ENCODE results near the gene RPS14.
"Not testable (repeated sequence)": the region's sequence is repeated elsewhere in the genome, so short reads cannot be mapped to it uniquely, and the experiment has no call there.

RPS14 gene

DNA sequence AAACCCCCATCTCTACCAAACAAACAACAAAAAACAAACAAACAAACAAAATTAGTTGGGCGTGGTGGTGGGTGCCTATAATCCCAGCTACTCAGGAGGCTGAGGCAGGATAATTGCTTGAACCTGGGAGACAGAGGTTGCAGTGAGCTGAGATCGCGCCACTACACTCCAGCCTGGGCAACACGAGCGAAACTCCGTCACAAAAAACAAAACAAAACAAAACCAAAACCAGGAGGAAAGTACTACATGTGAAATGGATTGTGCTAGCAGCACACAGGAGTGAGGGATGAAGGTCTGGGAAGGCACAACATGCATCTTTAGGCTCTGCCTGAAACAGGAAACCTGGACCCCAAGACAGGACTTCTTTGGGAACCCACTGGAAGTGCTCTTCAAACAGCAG is 27.0 kb upstream of the RPS14 start:
- DNase-seq, result not testable (repeated sequence)

DNA sequence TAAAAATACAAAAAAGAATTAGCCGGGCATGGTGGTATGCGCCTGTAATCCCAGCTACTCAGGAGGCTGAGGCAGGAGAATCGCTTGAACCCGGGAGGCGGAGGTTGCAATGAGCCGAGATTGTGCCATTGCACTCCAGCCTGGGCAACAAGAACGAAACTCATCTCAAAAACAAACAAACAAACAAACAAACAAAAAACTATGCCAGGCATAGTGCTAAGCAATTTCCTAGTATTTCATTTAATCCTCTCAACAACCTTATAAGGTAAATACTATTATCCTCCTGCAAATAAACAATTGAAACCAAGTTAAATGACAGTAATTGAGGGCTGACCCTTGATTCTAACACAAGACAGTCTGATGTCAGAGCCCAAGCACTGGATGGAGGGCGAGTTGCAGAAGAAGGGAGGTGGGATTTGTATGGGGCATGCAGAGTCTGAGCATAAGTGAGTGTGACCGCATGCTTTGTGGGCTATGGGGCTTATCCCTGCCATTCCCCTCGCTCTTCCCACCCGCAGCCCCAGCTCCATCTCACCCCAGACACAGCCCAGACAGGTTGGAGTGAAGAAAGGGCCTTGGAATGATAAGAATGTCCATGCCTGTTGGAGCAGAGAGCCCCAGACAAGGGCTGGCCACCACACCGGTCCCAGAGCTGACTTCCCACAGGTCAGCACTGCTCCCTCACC is 24.3 kb upstream of the RPS14 start:
- DNase-seq, result no peak

DNA sequence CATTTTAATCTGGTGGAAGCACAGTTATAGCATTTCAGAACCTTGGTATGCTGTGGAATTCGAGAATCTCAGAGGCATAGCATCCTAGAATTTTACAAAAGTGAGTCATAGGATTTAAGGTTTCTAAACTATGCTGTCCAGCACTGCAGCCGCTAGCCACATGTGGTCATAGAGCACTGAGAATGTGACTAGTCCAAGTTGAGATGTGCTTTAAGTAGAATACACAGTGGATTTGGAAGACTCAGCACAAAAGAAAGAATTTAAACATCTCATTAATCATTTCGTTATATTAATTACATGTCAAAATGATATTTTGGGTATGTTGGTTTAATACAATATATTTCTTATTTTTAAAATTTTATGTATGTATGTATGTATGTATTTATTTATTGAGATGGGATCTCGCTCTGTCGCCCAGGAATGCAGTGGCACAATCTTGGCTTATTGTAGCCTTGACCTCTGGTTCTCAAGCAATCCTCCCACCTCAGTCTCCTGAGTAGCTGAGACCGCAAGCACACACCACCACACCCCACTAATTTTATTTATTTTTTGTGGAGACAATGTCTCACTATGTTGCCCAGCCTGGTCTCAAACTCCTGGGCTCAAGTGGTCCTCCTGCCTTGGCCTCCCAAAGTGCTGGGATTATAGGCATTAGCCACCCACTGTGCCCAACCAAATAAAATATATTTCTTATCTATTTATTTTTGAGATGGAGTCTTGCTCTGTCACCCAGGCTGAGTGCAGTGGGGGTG is 20.4 kb upstream of the RPS14 start:
- no peak for DNase-seq

DNA sequence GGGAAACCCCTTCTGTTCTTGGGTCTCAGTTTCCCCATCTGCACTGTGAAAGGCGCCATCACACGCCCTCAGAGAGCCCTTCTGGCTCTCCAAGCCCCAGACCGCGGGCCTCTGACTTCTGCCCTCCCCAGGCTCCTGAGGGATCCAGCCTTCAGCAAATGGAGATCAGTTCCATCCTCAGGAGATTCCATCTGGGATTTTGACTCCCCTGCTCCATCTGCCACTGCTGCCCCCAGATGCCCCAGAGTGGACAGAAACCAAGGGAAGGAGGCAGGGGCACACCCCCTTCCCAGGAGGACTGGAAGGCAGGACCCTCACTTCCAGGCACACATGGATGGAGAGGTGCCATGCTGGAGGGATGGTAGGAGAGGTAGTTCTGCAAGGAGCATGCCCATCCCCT is 18.7 kb upstream of the RPS14 start:
- DNase-seq, result no peak

DNA sequence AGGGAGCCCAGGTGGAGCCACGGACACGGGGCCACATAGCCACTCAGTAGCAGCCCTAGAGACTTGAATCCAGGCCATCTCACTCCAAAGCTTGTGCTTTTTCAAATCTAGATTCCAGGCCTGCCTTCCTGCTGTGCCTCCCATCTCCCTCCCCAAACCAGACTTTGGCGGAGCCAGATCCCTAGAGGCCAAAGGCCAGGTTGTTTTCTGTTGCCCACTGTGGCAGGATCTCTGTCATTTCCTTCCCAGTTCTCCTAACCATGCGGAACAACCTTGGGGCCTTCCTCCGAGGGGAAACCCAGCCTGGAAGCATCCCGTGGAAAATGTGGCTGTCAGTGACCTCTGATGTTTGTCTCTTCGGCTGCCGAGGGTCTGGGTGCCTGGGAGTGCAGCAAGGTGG is 16.4 kb upstream of the RPS14 start:
- DNase-seq, result no peak

DNA sequence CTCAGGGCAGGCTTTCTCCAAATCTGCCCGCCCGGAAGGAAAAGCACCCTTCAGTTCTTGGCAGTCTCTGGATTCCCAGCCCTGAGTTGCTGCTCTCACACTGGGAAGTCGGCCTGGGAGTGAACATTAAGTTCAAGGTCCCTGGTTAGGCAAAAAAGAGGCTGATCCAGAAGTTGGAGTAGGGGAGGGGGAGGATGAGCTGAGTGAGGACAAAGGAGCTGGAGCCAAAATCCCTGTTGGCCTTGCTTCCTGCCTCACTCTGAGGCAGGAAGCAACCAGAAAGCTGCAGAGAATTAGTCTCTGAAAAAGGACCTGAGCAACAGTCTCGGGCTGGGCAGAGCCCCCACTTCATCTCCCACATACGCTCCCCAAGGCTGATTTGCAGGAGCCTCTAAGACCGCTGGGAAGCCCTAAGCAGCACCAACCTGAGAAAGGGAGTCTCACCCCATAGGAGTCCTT is 15.0 kb upstream of the RPS14 start:
- no peak for DNase-seq

DNA sequence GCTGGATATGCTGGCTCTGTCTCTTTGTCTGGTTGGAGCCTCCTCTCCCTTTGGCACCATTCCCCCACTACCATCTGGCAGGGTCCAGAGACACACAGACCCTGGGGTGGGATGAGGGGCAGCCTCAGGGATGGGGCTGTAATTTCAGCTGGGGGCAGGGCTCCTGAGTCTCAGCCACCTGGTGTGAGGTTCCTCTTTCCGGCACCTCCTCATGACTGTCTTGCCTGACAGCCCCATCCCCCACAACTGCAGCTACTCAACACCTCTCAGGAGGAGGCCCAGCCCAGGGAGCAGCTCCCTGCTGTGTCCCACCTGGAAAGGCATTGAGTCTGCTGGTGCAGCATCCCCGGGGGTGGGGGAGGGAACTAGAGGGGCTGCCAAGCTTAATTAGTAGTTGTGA is 11.7 kb upstream of the RPS14 start:
- DNase-seq, result no peak

DNA sequence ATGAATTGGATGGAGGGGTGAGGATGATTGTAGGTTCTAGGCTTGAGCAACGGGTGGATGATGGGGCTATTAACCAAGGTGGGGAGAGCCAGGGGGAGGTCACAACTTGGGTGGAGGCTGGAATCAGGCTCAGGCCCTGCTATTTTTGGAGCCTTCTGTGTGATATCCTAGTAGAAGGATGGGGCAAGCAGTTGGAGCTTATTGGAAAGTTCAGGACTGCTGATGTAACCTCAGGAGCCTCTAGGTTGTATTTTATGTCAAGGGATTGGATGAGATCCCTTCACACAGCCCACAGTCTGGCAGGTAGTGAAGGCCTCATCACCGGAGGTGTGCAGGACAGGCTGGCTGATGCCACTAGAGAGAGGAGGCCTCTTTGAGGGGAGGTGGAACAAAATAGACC is 11.2 kb upstream of the RPS14 start:
- DNase-seq, result no peak

DNA sequence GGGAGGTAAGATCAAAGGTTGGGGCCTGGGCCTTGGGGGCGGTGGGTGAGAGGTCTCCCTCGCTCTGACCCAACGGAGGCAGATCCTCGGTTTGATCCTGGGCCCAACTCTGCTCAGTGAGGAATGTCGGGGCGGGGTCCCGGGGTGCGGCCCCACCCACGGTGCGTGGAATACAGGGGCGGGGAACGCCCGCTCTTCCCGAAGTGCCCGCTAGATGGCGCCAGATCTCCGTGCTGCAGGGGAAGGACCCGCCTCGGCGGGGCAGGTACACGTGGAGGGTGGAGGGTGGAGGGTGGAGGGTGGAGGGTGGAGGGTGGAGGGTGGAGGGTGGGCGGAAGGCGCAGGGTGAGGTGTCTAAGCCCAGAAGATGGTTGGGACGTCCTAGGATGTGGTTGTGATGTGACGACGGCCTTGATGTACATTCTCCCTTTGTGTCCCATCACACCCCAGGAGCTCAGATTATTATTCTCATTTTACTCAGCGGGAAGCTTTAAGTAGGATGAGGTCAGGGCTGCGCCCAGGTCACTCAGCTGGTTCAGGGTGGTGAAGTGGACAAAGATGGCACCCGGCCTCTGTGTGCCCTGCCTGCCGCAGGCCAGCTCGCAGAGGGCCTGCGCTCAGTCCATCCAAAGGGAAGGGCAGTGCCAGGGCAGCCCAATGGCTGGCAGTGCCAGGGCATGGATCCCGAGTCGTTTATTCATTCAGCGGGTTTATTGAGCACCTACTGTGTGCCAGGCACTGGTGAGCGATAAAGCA is 9.4 kb upstream of the RPS14 start:
- DNase-seq, result peak; percentile 87

DNA sequence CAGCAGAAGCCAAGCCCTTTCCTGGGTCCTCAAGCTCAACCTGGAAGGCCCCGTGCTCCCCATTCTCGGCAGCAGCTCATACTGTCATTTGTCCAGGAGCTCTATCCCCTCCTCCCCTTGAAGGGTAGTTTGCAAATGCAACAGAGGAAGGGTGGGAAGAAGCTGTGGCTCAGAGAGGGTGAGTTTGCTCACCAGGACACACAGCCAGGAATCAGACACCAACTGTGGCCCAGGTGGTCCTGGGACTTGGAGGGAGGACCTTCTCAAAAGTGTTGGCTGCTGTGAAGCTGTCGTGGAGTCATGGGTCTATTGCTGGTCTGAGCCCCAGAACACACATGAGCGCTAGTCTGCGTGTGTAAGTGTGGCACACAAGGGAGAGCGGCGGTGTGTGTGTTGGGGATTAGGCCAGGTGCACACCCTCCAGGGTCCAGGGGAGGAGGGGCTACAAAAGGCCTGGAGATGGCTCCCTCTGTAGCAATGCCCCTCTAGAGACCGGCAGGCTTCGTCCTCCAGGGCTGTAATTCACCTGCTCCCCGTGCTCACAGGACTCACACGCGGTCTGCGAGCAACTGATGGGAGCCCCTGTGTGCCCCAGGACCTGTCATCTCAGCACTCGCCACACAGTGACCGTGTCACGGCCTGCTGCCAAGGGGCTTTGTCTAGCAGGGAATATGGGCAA is 8.2 kb upstream of the RPS14 start:
- DNase-seq, result no peak

DNA sequence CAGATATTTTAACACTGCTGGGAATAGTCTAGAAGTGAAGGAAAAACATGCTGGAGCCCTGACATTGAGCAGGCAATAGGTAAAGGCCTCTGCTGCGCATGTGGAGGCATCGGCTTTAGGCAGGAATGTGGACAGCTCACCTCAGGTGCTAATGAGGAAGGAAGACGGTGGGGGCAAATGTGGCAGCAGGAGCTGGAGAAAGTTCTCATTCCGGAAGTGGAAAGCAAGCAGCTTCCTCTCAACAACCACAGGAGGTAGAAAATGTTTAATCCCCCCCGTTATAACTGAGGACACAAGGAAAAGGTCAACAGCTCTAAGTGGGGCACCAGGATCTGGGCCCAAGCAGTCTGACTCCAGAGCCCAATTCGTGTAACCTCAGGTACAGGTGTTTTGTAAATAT is 7.6 kb upstream of the RPS14 start:
- DNase-seq, result no peak

DNA sequence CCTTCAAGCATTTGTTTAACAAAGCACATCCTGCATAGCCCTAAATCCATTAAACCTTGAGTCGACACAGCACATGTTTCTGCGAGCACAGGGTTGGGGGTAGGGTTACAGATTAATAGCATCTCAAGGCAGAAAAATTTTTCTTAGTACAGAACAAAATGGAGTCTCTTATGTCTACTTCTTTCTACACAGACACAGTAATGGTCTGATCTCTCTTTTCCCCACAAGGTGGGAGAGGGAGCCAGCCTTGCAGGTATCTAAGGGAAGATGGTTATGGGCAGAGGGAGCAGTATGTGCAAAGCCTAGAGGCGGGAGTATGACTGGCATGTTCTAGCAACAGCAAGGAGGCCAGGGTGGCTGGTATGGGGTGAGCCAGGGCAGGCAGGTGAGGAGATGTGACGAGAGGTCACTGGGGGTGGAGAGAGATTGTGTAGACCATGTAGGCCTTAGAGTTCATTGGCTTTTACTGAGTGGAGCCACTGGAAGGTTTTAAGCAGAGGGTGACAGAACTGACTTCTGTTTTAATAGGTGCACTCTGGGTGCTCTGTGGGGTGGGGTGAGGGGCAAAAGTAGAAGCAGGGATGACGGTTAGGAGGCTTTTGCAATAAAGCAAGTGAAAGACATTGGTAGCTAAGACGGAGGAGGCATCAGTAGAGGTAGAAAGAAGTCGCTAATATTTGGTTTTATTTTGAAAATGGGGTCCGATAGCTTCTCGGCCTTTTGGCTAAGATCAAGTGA is 5.1 kb upstream of the RPS14 start:
- DNase-seq, result no peak

DNA sequence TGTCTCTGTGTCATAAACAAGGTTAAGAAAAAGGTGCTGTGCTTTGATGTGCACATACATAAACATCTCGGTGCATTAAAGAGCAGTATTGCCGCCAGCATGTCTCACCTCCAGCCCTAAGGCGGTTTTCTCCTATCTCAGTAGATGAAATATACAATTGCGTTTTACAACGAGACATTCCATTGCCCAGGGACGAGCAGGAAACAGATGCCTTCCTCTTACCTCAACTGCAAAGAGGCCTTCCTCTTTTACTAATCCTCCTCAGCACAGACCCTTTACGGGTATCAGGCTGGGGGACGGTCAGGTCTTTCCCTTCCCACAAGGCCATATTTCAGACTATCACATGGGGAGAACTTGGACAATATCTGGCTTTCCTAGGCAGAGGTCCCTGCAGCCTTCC is 4.5 kb upstream of the RPS14 start:
- DNase-seq, result not testable (repeated sequence)

DNA sequence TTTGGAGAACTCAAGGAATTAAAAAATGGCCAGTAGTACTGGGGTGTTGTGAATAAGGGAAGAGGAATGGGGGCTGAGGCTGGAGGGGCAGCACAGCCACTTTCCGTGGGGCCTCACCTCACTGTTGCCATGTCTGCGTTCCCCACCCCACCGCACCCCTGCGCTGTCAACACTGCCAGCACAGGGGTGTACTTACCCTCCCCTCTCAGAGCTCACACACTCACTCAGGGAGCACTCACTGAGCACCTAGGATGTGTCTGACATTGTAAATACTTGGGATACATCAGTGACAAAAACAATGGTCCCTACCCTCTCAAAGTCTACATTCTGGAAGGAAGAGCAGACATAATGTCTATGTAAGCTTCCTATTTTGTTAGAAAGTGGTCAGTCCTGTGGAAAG is 3.4 kb upstream of the RPS14 start:
- DNase-seq, result no peak

DNA sequence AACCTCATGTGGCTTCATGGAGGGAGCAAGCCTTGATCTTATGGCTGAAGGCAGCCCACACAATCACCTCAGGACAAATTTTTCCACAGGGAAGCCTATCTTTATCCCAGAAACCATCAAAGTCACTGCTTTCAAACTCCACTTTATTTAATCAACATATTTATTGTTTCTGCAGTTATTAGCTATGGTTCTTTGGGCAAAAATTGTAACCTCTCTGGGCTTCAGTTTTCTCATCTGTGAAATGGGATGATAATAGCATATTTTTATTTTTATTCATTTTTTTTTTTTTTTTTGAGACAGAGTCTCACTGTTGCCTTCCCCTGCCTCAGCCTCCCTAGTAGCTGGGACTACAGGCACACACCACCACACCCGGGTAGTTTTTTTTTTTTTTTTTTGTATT is 2.1 kb upstream of the RPS14 start:
- DNase-seq, result no peak

DNA sequence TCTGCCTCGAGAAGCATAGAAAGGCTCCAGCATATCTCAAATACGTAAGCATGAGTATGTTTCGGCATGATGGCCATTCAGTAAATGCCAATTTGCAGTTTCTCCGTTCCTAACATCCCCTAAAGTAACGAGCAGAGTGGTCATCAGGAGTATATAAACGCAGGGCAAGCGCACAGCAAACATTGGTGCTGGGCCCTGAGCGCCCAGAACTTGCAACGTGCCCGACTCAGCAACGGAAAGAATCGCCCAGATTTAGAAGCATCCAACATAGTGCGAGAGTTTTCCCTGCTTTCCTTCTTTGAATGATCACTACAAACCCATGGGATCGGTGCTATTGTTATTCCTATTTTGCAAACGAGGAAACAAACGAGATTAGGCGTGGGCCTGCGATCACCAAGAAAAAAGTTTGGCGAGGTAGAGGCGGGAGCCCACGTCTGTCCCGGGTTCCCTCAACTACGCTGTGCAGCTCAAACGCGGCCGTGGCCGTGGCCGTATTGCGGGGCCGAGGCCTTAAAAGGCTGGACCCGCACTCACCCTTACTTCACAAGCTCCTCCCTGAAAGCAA is 505 bp downstream of the RPS14 start:
- DNase-seq, result no peak

DNA sequence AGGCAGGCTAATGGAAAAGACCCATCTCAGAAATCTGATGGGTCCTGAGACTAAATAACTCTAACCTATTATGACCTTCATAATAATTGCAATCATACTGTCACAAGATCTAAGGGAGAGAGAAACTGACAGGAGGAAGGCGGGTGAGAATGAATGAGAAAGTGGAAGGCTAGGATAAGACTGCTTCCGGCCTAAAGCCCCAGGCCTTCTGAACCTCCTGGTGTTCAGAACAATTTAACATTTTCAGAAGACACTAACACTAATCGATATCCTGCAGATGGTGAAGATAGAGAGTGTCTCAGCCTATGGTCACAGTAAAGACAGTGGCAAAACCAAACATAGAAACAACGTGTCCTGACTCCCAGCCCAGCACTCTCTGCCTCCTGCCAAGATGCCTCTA is 1.2 kb downstream of the RPS14 start:
- no peak for DNase-seq

DNA sequence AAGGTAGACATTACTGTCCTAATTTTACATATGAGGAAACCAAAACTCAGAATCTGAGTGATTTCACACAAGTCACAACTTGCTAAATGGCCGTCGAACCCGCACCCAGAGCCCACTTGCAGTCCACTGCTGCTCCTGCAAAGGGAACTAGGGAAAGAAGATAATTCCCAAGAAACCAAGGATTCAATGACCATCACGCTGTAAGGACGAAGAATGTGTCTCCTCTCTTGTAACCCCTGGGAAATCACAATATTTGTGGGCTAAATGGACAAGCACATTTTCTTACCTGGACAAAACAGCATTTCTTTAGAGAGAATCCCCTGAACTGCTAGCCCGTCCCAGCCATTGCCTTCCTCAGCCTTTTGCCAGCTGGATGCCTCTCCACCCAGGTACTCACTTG is 2.4 kb downstream of the RPS14 start:
- DNase-seq, result no peak

DNA sequence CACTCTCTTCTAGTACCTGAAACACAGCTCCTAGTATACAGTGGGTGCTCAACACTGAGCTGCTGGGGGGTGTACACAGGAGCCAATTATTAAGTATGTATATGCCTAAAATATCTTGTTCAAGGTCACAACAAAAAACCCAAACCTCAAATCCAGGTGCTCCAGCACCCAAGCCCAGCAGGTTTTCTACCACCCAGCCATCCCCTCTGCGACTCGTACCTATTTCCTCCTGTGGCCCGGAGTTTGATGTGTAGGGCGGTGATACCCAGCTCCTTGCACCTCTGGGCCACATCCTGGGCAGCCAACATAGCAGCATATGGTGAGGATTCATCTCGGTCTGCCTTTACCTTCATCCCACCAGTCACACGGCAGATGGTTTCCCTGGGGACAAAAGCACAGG is 3.0 kb downstream of the RPS14 start:
- DNase-seq, result no peak

DNA sequence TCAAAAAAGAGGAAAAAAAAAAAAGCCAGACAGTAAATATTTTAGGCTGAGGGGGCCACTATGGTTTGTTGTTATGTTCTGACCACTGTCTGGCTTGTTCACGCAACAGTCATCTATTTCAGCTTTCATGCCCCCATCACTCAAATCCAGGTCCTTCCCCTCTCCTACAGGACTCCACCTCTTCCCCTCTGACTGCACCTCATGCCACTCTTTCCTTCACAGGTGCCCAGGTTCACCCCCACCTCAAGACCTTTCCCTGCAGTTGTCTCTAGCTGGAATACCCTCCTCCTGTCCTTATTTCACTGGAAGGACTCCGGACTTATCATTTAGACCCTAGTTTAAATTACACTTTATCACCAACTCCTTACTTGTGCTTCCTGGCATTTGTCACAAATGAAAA is 3.5 kb downstream of the RPS14 start:
- DNase-seq, result no peak

DNA sequence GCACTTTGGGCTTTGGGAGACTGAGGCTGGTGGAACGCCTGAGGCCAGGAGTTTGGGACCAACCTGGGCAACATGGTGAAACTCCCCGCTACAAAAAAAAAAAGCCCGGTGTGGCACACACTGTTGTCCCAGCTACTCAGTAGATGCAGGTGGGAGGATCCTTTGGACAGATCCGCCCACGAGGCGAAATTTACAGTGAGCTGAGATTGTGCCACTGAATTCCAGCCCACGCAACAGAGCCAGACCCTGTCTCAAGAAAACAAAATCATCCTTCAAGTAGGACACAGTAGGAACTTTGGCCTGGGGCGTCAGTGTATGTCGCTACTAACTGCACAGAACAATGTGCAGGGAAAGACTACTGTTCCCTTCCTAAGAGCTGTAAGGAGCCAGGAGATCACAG is 4.8 kb downstream of the RPS14 start:
- DNase-seq, result no peak

All from CD4-positive, alpha-beta T cell treated with Interleukin-10 for 1 hour (primary cell).